ENCODE measurements around the gene TMEM117.

The TMEM117 gene

DNA sequence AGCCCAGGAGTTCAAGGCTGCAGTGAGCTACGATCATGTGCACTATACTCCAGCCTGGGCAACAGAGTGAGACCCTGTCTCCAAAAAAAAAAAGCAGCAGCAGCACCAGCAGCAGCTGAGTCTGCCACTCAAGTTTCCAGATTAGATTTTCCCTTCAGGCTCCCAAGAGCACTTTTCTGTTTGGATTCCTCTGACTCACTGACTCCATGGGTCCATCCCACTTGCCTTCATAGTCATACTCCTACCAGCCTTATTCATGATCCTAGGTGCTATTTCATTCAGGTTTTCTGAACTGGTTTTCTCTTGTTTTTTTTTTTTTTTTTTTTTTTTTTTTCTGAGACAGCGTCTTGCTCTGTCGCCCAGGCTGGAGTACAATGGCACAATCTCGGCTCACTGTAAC, 23.0 kb upstream of the TMEM117 start:
- Histone ChIP-seq H3K9me3 (ENCODE audit: control insufficient read depth in 1 of 2, low read length in 2 of 2) (no peaks in the 10 kb centered on the region), H3K4me3 (ENCODE audit: low read depth in 1 of 2, low read length in 2 of 2) (no peak overlapping the region), H3K4me1 (ENCODE audit: control insufficient read depth in 1 of 2, insufficient read depth in 2 of 2, low read length in 2 of 2) (no peaks in the 10 kb centered on the region), H3K27me3 (ENCODE audit: low read depth, low read length) (no peaks in the 10 kb centered on the region), H3K27ac (ENCODE audit: low read length) (no peak overlapping the region), H3K36me3 (ENCODE audit: control insufficient read depth in 1 of 2, insufficient read depth in 2 of 2, low read length in 2 of 2) (no peaks in the 10 kb centered on the region)

DNA sequence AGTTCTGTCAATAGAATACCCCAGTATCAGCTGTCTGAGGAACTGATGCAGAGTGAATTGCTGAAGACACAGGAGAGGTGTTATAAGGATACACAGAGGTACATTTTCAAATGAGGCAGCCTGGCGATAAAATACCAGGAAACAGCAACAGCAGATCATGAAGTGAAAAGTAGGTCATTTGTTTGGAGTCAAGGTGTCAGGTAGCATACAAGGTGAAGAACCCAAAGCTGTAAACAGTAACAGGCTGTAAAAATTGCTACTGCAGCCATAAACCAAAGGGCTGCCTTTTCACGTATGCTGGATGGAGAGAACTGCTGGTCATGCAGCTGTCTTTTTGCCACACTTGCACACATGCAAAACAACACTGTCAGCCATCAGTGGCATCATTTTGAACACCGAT, 20.5 kb upstream of the TMEM117 start:
- H3K9me3 ChIP-seq (ENCODE audit: control insufficient read depth in 1 of 2, low read length in 2 of 2), result no peaks in the 10 kb centered on the region
- H3K4me1 ChIP-seq (ENCODE audit: control insufficient read depth in 1 of 2, insufficient read depth in 2 of 2, low read length in 2 of 2), result no peaks in the 10 kb centered on the region
- no peak overlapping the region for H3K4me3 ChIP-seq (ENCODE audit: low read depth in 1 of 2, low read length in 2 of 2)
- no peaks in the 10 kb centered on the region for H3K36me3 ChIP-seq (ENCODE audit: control insufficient read depth in 1 of 2, insufficient read depth in 2 of 2, low read length in 2 of 2)
- no peaks in the 10 kb centered on the region for H3K27me3 ChIP-seq (ENCODE audit: low read depth, low read length)
- H3K27ac ChIP-seq (ENCODE audit: low read length), result no peak overlapping the region

DNA sequence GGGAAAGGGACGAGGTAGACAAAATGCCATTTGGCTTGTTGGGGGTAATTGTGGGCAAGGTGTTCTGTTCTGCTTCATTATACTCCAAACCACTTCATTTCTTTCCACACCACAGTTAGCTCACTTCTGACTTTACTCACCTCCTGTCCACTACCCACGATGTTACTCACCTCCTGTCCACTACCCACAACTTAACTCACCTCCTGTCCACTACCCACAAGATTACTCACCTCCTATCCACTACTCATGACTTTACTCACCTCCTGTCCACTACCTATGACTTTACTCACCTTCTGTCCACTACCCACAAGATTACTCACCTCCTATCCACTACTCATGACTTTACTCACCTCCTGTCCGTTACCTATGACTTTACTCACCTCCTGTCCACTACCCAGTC, 19.7 kb upstream of the TMEM117 start:
- Histone ChIP-seq H3K4me1 (ENCODE audit: control insufficient read depth in 1 of 2, insufficient read depth in 2 of 2, low read length in 2 of 2) (no peaks in the 10 kb centered on the region), H3K27ac (ENCODE audit: low read length) (no peak overlapping the region), H3K4me3 (ENCODE audit: low read depth in 1 of 2, low read length in 2 of 2) (no peak overlapping the region), H3K9me3 (ENCODE audit: control insufficient read depth in 1 of 2, low read length in 2 of 2) (no peaks in the 10 kb centered on the region), H3K27me3 (ENCODE audit: low read depth, low read length) (no peaks in the 10 kb centered on the region), H3K36me3 (ENCODE audit: control insufficient read depth in 1 of 2, insufficient read depth in 2 of 2, low read length in 2 of 2) (no peaks in the 10 kb centered on the region)

DNA sequence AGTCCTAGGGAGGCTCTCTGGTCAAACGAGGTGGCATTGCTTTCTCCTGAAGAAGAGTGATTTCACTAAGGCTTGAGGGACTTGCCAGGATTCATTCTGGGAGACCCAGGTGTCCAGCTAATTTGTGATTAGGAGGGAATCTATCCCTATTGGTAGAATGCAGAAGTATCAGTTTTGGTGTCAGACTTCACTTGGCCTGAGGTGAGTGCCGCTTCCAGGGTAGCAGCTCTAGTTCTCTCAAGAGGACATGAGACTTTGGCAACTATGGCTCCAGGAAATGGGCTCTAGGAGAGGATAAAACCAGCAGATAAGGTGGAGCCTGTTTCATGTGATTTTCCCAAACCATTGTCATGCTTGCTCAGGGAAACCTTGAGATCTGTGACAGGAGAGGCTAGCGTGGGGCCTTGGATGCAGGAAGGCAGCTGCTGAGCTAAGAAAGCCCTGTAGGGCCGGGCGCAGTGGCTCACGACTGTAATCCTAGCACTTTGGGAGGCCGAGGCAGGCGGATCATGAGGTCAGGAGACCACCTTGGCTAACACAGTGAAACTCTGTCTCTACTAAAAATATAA, 11.6 kb upstream of the TMEM117 start:
- no peak overlapping the region for H3K27ac ChIP-seq (ENCODE audit: low read length)
- H3K9me3 ChIP-seq (ENCODE audit: control insufficient read depth in 1 of 2, low read length in 2 of 2), result no peaks in the 10 kb centered on the region
- H3K4me1 ChIP-seq (ENCODE audit: control insufficient read depth in 1 of 2, insufficient read depth in 2 of 2, low read length in 2 of 2), result no peaks in the 10 kb centered on the region
- no peak overlapping the region for H3K4me3 ChIP-seq (ENCODE audit: low read depth in 1 of 2, low read length in 2 of 2)
- H3K27me3 ChIP-seq (ENCODE audit: low read depth, low read length), result no peaks in the 10 kb centered on the region
- no peaks in the 10 kb centered on the region for H3K36me3 ChIP-seq (ENCODE audit: control insufficient read depth in 1 of 2, insufficient read depth in 2 of 2, low read length in 2 of 2)

DNA sequence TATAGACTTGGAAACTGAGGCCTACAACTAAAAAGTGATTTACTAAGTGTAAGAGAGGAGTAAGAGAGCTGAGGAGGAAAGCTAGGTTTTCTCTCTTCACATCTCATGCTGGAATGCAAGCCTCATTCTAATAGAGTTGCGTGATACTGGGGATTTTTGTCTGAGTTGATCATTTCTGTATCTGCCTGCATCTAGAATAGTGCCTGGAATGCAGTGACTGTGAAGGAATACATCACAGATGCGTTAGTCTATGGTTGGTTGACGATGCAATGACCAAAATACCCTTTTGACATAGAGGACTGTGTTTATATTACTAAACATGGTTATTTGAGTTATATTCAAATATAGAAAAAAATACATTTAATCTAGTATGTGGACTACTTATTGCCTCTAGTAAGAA, 9.2 kb upstream of the TMEM117 start:
- Histone ChIP-seq H3K36me3 (ENCODE audit: control insufficient read depth in 1 of 2, insufficient read depth in 2 of 2, low read length in 2 of 2) (no peaks in the 10 kb centered on the region), H3K4me1 (ENCODE audit: control insufficient read depth in 1 of 2, insufficient read depth in 2 of 2, low read length in 2 of 2) (no peaks in the 10 kb centered on the region), H3K27ac (ENCODE audit: low read length) (no peak overlapping the region), H3K4me3 (ENCODE audit: low read depth in 1 of 2, low read length in 2 of 2) (no peak overlapping the region), H3K9me3 (ENCODE audit: control insufficient read depth in 1 of 2, low read length in 2 of 2) (no peaks in the 10 kb centered on the region), H3K27me3 (ENCODE audit: low read depth, low read length) (no peaks in the 10 kb centered on the region)

DNA sequence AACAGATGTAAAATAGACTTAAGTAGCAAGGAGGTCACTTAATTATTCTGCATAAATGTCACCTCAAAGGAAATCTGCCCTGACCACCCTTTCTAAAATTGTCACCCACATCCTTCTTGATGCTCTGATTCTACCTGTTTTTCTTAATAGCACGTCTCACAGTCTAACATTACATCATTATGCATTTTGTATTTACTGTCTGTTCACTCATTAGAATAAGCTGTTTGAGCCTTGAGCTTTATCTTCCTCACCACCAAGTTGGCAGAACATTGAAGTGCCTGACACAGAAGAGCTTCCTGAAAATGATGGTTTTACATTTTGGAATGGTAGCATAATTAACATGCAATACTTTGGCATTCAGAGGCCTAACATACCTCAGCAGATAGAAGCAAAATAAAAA, 8.8 kb upstream of the TMEM117 start:
- Histone ChIP-seq H3K27me3 (ENCODE audit: low read depth, low read length) (no peaks in the 10 kb centered on the region), H3K4me3 (ENCODE audit: low read depth in 1 of 2, low read length in 2 of 2) (no peak overlapping the region), H3K36me3 (ENCODE audit: control insufficient read depth in 1 of 2, insufficient read depth in 2 of 2, low read length in 2 of 2) (no peaks in the 10 kb centered on the region), H3K4me1 (ENCODE audit: control insufficient read depth in 1 of 2, insufficient read depth in 2 of 2, low read length in 2 of 2) (no peaks in the 10 kb centered on the region), H3K27ac (ENCODE audit: low read length) (no peak overlapping the region), H3K9me3 (ENCODE audit: control insufficient read depth in 1 of 2, low read length in 2 of 2) (no peaks in the 10 kb centered on the region)

DNA sequence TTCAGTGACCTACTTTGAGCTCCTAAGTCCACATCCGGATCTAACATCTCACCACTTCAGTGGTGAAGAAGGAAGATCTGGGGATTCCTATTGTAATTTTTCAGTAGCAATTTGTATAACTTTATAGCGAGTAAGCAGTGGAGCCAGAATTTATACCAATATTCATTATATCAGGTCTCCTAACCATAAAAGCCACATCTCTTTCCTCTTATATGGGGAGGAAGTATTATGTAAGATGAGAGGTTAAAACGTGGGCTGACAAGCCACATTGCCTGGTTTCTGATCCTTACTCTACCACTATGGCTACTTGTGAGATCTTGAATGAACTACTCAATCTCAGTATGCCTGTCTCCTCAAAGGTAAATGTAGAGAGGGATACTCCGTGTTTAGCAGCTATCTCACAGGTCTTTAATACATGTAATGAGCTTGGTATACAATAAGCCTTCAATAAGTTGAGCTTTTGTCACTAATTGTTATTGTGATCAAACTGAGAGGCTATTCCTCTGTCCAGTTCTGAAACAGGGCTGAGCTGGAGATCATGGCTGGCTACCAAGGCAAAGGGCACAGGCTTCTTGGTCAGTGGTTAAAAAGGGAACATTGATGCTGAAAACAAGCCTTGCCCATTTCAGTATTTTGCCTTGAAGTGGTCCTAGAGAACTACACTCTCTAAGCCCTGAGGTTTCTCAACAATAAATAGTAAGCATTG, 3.3 kb upstream of the TMEM117 start:
- no peaks in the 10 kb centered on the region for H3K36me3 ChIP-seq (ENCODE audit: control insufficient read depth in 1 of 2, insufficient read depth in 2 of 2, low read length in 2 of 2)
- H3K9me3 ChIP-seq (ENCODE audit: control insufficient read depth in 1 of 2, low read length in 2 of 2), result no peaks in the 10 kb centered on the region
- no peaks in the 10 kb centered on the region for H3K27me3 ChIP-seq (ENCODE audit: low read depth, low read length)
- H3K4me1 ChIP-seq (ENCODE audit: control insufficient read depth in 1 of 2, insufficient read depth in 2 of 2, low read length in 2 of 2), result peaks cover 4 to 16% of the 10 kb centered on the region in 2 donors
- no peak overlapping the region for H3K4me3 ChIP-seq (ENCODE audit: low read depth in 1 of 2, low read length in 2 of 2)
- H3K27ac ChIP-seq (ENCODE audit: low read length), result no peak overlapping the region

GRCh38 chr12:43835264-43835655, 621 bp upstream of the TMEM117 start:
- H3K27me3 ChIP-seq (ENCODE audit: low read depth, low read length), result no peaks in the 10 kb centered on the region
- H3K27ac ChIP-seq (ENCODE audit: low read length), result no peak overlapping the region
- no peaks in the 10 kb centered on the region for H3K9me3 ChIP-seq (ENCODE audit: control insufficient read depth in 1 of 2, low read length in 2 of 2)
- peaks cover 4 to 16% of the 10 kb centered on the region in 2 donors for H3K4me1 ChIP-seq (ENCODE audit: control insufficient read depth in 1 of 2, insufficient read depth in 2 of 2, low read length in 2 of 2)
- H3K4me3 ChIP-seq (ENCODE audit: low read depth in 1 of 2, low read length in 2 of 2), result peak overlapping the region; percentile 66 to 80
- H3K36me3 ChIP-seq (ENCODE audit: control insufficient read depth in 1 of 2, insufficient read depth in 2 of 2, low read length in 2 of 2), result no peaks in the 10 kb centered on the region

DNA sequence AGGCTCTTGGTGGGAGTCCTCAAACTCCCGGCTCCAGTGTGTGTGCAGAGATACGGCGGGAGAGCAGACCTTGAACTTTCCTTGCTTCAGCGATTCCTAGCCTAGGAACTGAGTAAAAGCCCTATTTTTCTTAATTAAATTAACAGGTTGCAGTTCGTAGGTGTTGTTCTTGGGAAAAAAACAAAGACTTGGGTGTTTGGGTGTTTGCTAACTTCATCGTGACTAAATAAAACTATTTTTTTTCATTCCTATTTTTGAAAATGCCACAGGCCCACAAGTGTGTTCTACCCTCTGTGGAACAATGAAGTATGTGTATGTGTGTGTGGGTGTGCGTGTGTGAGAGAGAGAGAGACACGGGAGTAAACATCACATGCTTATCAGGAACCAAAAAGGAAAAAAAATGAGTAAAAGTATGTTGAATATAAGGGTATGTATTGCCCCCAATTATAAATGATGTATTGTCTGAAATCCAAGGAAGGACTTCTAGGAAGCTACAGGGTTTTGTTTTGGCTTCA, 651 bp downstream of the TMEM117 start:
- no peaks in the 10 kb centered on the region for H3K36me3 ChIP-seq (ENCODE audit: control insufficient read depth in 1 of 2, insufficient read depth in 2 of 2, low read length in 2 of 2)
- H3K27me3 ChIP-seq (ENCODE audit: low read depth, low read length), result no peaks in the 10 kb centered on the region
- peak overlapping the region; percentile 68 to 80 for H3K4me3 ChIP-seq (ENCODE audit: low read depth in 1 of 2, low read length in 2 of 2)
- H3K27ac ChIP-seq (ENCODE audit: low read length), result peak overlapping the region; percentile 80
- no peaks in the 10 kb centered on the region for H3K9me3 ChIP-seq (ENCODE audit: control insufficient read depth in 1 of 2, low read length in 2 of 2)
- H3K4me1 ChIP-seq (ENCODE audit: control insufficient read depth in 1 of 2, insufficient read depth in 2 of 2, low read length in 2 of 2), result peaks cover 4 to 16% of the 10 kb centered on the region in 2 donors

DNA sequence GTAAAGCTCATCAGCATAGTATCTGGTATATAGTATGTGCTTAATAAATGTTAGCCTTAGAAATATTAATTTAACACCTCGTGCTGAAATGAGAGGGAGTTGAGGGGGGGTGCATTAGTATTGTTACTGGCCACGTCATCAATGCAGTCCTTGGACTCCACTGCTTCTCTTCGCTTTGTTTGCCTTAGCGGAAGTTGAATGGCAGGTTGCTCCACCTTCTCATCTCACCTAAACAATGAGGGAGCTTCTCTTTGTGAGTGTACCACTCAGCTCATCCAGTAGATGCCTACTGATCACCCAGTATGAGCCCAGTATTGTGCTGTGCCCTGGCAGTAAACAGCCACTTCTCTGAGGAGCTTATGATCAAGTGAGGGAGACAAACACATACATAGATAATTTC, 4.5 kb downstream of the TMEM117 start:
- H3K27ac ChIP-seq (ENCODE audit: low read length), result no peak overlapping the region

DNA sequence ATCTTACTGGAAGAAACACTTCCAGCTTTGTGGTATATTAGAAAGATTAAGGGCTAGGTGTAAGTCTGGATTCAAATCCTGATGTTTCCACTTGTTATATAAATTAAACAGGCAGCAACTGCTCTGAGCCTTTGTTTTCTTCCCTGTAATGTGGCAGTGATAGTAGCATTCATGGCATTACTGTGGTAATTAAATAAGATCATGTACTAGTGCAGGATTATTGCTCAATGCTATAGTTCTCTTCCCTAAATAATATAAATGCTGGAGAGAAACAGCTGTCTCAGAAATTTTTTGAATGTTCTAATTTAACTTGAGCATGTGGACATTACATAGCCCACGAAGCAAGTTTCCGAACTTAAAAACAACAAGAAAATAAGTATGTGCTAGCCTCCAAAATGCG, 5.4 kb downstream of the TMEM117 start:
- Histone ChIP-seq H3K9me3 (ENCODE audit: control insufficient read depth in 1 of 2, low read length in 2 of 2) (no peaks in the 10 kb centered on the region), H3K27me3 (ENCODE audit: low read depth, low read length) (no peaks in the 10 kb centered on the region), H3K4me3 (ENCODE audit: low read depth in 1 of 2, low read length in 2 of 2) (no peak overlapping the region), H3K36me3 (ENCODE audit: control insufficient read depth in 1 of 2, insufficient read depth in 2 of 2, low read length in 2 of 2) (peaks cover 0 to 5% of the 10 kb centered on the region in 2 donors), H3K4me1 (ENCODE audit: control insufficient read depth in 1 of 2, insufficient read depth in 2 of 2, low read length in 2 of 2) (peaks cover 0 to 8% of the 10 kb centered on the region in 2 donors), H3K27ac (ENCODE audit: low read length) (no peak overlapping the region)

More for the DNA sequence above, 4.5 kb downstream of the TMEM117 start:
- Histone ChIP-seq H3K9me3 (ENCODE audit: control insufficient read depth in 1 of 2, low read length in 2 of 2) (no peaks in the 10 kb centered on the region), H3K36me3 (ENCODE audit: control insufficient read depth in 1 of 2, insufficient read depth in 2 of 2, low read length in 2 of 2) (peaks cover 0 to 5% of the 10 kb centered on the region in 2 donors), H3K27me3 (ENCODE audit: low read depth, low read length) (no peaks in the 10 kb centered on the region), H3K4me3 (ENCODE audit: low read depth in 1 of 2, low read length in 2 of 2) (no peak overlapping the region), H3K4me1 (ENCODE audit: control insufficient read depth in 1 of 2, insufficient read depth in 2 of 2, low read length in 2 of 2) (peaks cover 0 to 10% of the 10 kb centered on the region in 2 donors)
